ENCODE data around the gene GNA12.

The GNA12 gene, protein sequence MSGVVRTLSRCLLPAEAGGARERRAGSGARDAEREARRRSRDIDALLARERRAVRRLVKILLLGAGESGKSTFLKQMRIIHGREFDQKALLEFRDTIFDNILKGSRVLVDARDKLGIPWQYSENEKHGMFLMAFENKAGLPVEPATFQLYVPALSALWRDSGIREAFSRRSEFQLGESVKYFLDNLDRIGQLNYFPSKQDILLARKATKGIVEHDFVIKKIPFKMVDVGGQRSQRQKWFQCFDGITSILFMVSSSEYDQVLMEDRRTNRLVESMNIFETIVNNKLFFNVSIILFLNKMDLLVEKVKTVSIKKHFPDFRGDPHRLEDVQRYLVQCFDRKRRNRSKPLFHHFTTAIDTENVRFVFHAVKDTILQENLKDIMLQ

DNA sequence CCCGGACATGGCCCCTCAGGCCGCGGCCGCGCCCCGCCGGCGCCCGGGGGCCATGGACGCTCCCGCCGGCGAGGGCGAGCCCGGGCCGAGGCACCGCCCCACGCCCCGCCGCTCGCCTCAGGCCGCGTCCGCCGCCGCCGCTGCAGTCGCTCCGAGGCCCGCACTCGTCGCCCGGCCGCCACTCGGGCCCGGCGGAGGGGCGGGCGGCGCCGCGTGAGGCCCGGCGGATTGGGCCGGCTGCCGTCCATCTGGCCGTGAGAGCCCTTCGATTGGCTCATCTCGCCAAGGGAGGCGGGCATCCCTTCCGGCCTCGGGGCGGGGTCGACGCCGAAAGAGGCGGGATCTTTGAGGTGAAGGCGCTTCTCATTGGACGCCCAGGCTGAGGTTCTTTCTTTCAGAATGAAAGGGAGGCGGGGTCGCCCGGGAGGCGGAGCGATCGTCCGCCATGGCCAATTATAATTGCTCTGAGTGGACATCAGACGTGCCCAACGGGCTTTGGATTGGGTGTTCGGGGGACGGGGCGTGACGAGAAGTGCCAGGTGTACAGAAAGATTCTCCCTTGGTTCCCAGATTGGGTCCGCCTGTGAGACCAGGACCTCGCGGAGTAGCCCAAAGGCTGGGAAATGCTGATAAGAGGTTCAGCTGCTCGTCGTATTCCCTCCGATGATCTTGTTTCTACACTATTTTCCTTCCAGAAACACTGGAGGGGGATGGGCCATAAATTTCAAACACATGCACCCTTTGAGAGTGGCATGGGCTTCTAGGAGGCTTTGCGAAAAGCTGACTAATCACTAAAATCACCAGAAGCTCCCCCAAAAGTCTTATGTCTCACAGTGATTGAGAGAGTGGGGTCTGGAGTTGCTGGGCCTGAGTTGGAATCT, at the start of gene GNA12:
GNA12 (minus strand) TSS at position 156 of the 881 bp plus-strand sequence; CDS start at position 9, 147 bp downstream.
- peak; percentile 97 for DNase-seq (ENCODE audit: low read depth)
- TF ChIP-seq, protein P1, sequence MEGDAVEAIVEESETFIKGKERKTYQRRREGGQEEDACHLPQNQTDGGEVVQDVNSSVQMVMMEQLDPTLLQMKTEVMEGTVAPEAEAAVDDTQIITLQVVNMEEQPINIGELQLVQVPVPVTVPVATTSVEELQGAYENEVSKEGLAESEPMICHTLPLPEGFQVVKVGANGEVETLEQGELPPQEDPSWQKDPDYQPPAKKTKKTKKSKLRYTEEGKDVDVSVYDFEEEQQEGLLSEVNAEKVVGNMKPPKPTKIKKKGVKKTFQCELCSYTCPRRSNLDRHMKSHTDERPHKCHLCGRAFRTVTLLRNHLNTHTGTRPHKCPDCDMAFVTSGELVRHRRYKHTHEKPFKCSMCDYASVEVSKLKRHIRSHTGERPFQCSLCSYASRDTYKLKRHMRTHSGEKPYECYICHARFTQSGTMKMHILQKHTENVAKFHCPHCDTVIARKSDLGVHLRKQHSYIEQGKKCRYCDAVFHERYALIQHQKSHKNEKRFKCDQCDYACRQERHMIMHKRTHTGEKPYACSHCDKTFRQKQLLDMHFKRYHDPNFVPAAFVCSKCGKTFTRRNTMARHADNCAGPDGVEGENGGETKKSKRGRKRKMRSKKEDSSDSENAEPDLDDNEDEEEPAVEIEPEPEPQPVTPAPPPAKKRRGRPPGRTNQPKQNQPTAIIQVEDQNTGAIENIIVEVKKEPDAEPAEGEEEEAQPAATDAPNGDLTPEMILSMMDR (conservative IDR thresholded peaks at IDR 0.05; ENCODE audit: low read length), result no peak
- peak within 1 kb of the TSS; percentile 74 for H3K4me3 ChIP-seq (ENCODE audit: low read length)

DNA sequence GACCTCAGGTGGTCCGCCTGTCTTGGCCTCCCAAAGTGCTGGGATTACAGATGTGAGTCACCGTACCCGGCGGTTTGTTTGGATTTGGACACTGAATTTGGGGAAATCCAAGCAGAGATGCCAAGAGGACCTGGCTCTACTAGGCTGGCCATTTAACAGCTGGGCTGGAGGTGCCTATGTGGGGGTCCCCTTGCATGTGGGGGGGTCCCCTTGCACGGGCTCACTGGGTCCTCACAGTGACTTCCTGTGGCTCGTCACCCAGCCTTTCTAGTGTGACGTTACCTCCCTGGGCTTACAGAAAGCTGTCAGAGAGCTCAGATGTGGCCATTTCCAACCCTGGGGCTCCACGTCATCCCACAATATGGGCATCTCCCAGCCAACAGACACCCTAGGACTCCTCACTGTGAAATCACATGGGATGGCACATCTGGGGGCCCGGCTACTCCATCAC, 49.3 kb upstream of the GNA12 start:
- H3K4me3 ChIP-seq (ENCODE audit: low read length), result no peak overlapping the region
- DNase-seq (ENCODE audit: low read depth), result no peak
- TF ChIP-seq, protein P1 (conservative IDR thresholded peaks at IDR 0.05; ENCODE audit: low read length), result no peak

DNA sequence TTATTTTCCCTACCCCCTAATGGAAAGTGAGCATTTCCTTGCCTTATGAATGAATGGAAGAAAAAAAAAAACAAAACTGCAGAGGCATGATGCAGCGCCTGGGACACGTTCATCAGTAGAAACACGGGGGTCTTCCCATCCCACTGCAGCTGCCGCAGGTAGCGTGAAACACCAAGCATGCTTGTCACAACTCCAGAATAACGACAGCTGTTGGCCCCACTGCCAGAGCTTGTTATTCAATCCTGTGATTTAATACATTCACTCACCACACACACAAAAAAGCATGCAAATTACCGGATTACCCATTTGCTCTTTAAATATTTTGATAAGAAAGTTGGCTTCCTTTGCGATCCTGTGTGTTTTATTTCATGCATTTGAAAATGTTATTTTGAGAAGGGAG, 48.4 kb upstream of the GNA12 start:
- DNase-seq (ENCODE audit: low read depth), result no peak
- no peak overlapping the region for H3K4me3 ChIP-seq (ENCODE audit: low read length)
- TF ChIP-seq, protein P1 (conservative IDR thresholded peaks at IDR 0.05; ENCODE audit: low read length), result no peak

DNA sequence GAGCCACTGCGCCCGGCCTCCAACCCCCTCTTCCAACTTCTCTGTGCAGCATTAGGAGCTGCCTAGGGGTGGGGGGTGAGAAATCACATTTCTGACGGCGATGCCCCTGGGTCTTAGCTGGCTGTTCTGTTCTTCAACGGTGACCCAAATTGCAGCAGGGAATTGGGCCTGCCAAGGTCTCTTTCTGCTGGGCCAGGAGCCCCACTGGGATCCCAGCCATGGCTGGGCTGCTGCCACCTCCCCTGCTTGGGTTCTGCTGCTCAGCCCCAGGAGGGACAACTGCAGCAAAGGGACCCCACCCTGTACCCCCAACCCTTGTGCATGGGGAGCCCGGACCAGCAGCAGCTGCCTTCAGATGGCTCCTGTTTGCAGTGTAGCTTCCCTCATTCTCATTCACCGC, 43.7 kb upstream of the GNA12 start:
- H3K4me3 ChIP-seq (ENCODE audit: low read length), result no peak overlapping the region
- DNase-seq (ENCODE audit: low read depth), result no peak
- TF ChIP-seq, protein P1 (conservative IDR thresholded peaks at IDR 0.05; ENCODE audit: low read length), result no peak

DNA sequence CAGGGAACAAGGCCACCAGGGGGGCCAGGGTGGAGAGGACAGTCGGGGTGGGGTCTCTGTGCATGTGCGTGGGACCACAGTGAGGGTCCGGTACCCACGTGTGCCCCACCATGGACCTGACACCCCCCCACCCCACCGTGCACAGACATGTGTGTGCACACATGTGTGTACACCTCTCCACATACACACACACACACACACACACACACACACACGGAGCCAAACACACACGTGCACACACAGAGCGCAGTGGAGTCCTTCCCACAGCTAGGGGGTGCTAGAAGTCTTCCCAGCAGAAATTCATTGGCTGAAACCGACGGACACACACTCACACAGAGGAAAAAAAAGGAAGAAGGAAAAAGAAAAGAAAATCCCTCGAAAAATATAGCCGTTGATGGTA, 42.8 kb upstream of the GNA12 start:
- DNase-seq (ENCODE audit: low read depth), result peak; percentile 71
- TF ChIP-seq, protein P1 (conservative IDR thresholded peaks at IDR 0.05; ENCODE audit: low read length), result peak; percentile 75
- H3K4me3 ChIP-seq (ENCODE audit: low read length), result no peak overlapping the region

DNA sequence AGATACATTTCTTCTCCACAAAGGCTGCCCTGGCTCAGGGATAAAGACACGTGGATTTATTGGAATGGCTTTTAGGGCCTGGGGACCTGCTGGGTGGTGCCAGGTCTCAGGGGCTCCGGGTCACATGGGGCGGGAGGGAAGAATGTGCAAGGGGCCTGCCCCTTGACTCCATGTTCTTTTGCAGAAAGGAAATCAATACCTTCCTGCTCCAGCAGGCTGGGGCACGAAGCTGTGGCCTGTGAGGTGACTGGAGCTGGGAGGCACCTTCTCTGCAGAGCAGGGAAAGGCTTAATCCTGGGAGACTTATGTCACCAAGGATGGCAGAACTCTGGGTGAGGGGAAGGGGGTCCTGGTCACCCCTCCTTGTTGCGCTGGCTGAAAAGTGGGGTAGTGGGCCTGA, 42.3 kb upstream of the GNA12 start:
- no peak overlapping the region for H3K4me3 ChIP-seq (ENCODE audit: low read length)
- TF ChIP-seq, protein P1 (conservative IDR thresholded peaks at IDR 0.05; ENCODE audit: low read length), result no peak
- no peak for DNase-seq (ENCODE audit: low read depth)
